Measurements from ENCODE around the gene CNTN1.
"Not testable (repeated sequence)": the region's sequence is repeated elsewhere in the genome, so short reads cannot be mapped to it uniquely, and the experiment has no call there.

Gene CNTN1

GRCh38 chr12:41073633-41074472 is 381.6 kb downstream of the CNTN1 start:
- Histone ChIP-seq H3K4me3 (no peak overlapping the region), H3K36me3 (no peaks in the 10 kb centered on the region), H3K27ac (no peak overlapping the region), H3K4me2 (no peak overlapping the region), H4K20me1 (no peaks in the 10 kb centered on the region), H3K4me1 (no peaks in the 10 kb centered on the region), H3K27me3 (no peaks in the 10 kb centered on the region), H3K9me3 (no peaks in the 10 kb centered on the region), H3K9ac (no peak overlapping the region)
- no peak for TF ChIP-seq Cebpa-rat (IDR thresholded peaks at IDR 0.05)

GRCh38 chr12:41074473-41074769 is 382.2 kb downstream of the CNTN1 start:
- Histone ChIP-seq H3K27ac (no peak overlapping the region), H3K9me3 (no peaks in the 10 kb centered on the region), H4K20me1 (no peaks in the 10 kb centered on the region), H3K27me3 (no peaks in the 10 kb centered on the region), H3K4me2 (no peak overlapping the region), H3K9ac (no peak overlapping the region), H3K4me1 (no peaks in the 10 kb centered on the region), H3K4me3 (no peak overlapping the region), H3K36me3 (no peaks in the 10 kb centered on the region)
- TF ChIP-seq Cebpa-rat (IDR thresholded peaks at IDR 0.05): no peak

DNA sequence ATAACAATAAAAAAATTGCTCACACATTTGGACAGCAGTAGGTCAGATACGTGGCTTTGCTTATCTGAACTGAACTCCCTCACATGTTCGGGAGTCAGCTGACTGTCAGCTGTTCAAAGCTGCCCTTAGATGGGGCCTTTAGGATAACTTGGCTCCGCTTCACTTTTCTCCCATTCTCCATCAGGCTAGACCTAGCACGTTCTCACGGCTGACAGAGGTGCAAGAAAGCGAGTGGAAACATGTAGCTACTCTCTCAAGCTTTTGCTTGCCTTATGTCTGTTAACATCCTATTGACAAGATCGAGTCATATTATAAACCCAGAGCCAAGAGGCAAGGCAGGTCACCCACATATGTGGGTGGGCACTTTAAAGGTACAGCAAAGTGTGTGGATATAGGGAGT is 383.9 kb downstream of the CNTN1 start:
- Histone ChIP-seq H3K27me3 (no peaks in the 10 kb centered on the region), H3K36me3 (no peaks in the 10 kb centered on the region), H3K9me3 (peaks cover 13% of the 10 kb centered on the region; the same call in 1 of the 2 replicates), H3K4me1 (no peaks in the 10 kb centered on the region), H3K4me2 (no peak overlapping the region), H3K4me3 (no peak overlapping the region), H4K20me1 (no peaks in the 10 kb centered on the region), H3K27ac (no peak overlapping the region), H3K9ac (no peak overlapping the region)
- TF ChIP-seq Cebpa-rat (IDR thresholded peaks at IDR 0.05): no peak

DNA sequence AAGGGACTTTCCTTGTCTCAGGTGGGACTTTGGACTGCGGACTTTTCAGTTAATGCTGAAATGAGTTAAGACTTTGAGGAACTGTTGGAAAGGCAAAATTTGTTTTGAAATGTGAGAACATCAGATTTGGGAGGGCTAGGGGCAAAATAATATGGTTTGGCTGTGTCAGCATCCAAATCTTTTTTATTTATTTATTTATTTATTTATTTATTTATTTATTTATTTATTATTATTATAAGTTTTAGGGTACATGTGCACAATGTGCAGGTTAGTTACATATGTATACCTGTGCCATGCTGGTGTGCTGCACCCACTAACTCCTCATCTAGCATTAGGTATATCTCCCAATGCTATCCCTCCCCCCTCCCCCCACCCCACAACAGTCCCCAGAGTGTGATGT is 389.0 kb downstream of the CNTN1 start:
- not testable (repeated sequence) for H3K27me3 ChIP-seq, H3K27ac ChIP-seq, H3K36me3 ChIP-seq, H3K9ac ChIP-seq, H3K4me2 ChIP-seq, H3K4me3 ChIP-seq, H4K20me1 ChIP-seq, H3K4me1 ChIP-seq
- H3K9me3 ChIP-seq: peaks cover 13% of the 10 kb centered on the region; the same call in 1 of the 2 replicates

GRCh38 chr12:41089438-41089837 is 397.2 kb downstream of the CNTN1 start:
- H4K20me1 ChIP-seq: no peaks in the 10 kb centered on the region

GRCh38 chr12:41092115-41092514 is 399.9 kb downstream of the CNTN1 start:
- H3K27ac ChIP-seq: no peak overlapping the region
- no peaks in the 10 kb centered on the region for H3K36me3 ChIP-seq
- no peaks in the 10 kb centered on the region for H4K20me1 ChIP-seq
- H3K4me3 ChIP-seq: no peak overlapping the region
- TF ChIP-seq Cebpa-rat (IDR thresholded peaks at IDR 0.05): no peak
- no peaks in the 10 kb centered on the region for H3K4me1 ChIP-seq
- H3K9me3 ChIP-seq: peaks cover 8% of the 10 kb centered on the region; the same call in 1 of the 2 replicates
- H3K9ac ChIP-seq: no peak overlapping the region
- H3K4me2 ChIP-seq: no peak overlapping the region
- H3K27me3 ChIP-seq: no peaks in the 10 kb centered on the region

More at GRCh38 chr12:41089438-41089837, 397.2 kb downstream of the CNTN1 start:
- Histone ChIP-seq H3K4me2 (no peak overlapping the region), H3K27ac (no peak overlapping the region), H3K9ac (no peak overlapping the region), H3K27me3 (no peaks in the 10 kb centered on the region), H3K9me3 (peaks cover 11% of the 10 kb centered on the region; the same call in 1 of the 2 replicates), H3K4me3 (no peak overlapping the region), H3K36me3 (no peaks in the 10 kb centered on the region), H3K4me1 (no peaks in the 10 kb centered on the region)
- no peak for TF ChIP-seq Cebpa-rat (IDR thresholded peaks at IDR 0.05)

DNA sequence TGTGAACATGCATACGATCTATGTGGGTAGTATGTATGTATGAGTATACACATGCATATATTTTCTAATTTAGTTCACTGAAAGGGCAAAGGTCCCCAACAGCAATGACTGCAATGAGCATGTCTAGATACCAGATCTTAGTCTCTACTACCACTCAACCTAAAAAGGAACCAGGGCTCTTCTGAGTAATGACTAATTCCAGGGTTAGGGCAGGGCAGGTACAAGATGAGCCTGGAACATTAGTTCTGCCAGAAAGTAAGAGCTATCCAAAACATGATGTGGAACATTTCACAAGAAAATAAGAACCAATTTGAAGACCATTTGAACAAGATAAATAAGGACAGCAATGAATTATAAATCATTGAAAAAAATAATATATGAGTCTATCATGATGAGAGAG is 404.6 kb downstream of the CNTN1 start:
- 0 out of 2 replicates have a peak, but pooled peaks cover 3% of the 10 kb centered on the region for H3K9me3 ChIP-seq
- H4K20me1 ChIP-seq: no peaks in the 10 kb centered on the region
- no peaks in the 10 kb centered on the region for H3K27me3 ChIP-seq
- H3K9ac ChIP-seq: no peak overlapping the region
- no peak overlapping the region for H3K4me3 ChIP-seq
- no peaks in the 10 kb centered on the region for H3K36me3 ChIP-seq
- no peaks in the 10 kb centered on the region for H3K4me1 ChIP-seq
- H3K27ac ChIP-seq: no peak overlapping the region
- no peak overlapping the region for H3K4me2 ChIP-seq
- no peak for TF ChIP-seq Cebpa-rat (IDR thresholded peaks at IDR 0.05)

GRCh38 chr12:41100572-41100971 is 408.3 kb downstream of the CNTN1 start:
- H4K20me1 ChIP-seq: no peaks in the 10 kb centered on the region
- no peaks in the 10 kb centered on the region for H3K9me3 ChIP-seq
- no peak overlapping the region for H3K4me3 ChIP-seq
- no peak overlapping the region for H3K9ac ChIP-seq
- no peak for TF ChIP-seq Cebpa-rat (IDR thresholded peaks at IDR 0.05)
- H3K4me1 ChIP-seq: no peaks in the 10 kb centered on the region
- no peak overlapping the region for H3K27ac ChIP-seq
- H3K27me3 ChIP-seq: no peaks in the 10 kb centered on the region
- H3K4me2 ChIP-seq: no peak overlapping the region
- no peaks in the 10 kb centered on the region for H3K36me3 ChIP-seq

DNA sequence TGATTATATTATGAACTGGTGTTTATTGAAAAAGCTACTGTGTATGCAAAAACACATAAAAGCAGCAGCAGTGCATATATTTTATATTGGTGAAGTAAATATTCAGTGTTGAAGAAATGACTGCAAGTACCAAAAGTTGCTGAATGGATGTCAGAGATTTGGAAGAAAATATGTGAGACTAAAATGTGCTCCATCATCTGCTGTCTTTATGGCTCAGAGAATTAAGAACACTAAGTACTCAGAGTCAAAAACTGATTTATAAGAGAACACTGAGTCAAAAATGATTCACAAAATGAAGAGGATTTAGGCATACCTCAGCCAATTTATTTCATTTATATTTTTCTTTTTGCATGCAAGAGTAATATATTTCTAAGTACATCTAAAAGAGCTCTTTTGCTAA is 409.6 kb downstream of the CNTN1 start:
- Histone ChIP-seq H3K4me3 (no peak overlapping the region), H3K27ac (no peak overlapping the region), H3K9ac (no peak overlapping the region), H3K4me2 (no peak overlapping the region), H3K4me1 (no peaks in the 10 kb centered on the region), H3K9me3 (no peaks in the 10 kb centered on the region), H3K27me3 (no peaks in the 10 kb centered on the region), H4K20me1 (no peaks in the 10 kb centered on the region), H3K36me3 (no peaks in the 10 kb centered on the region)
- TF ChIP-seq Cebpa-rat (IDR thresholded peaks at IDR 0.05): no peak

DNA sequence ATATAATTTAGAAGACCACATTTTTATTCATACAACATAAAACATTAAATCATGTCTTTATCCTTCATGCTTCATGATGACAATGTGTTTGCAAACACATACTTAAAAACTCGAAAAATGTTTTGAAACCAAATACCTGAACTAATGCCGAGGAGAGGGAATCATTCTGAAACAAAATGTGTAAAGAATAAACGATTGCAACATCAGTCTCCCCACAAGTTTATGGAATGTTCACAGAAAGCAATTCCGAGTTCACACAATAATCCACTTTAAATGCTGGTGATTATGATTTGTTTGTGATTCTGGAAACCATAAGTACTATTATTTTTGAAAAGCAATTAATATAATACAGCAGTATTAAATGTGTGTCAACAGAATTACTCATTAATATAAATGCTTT is 411.4 kb downstream of the CNTN1 start:
- TF ChIP-seq Cebpa-rat (IDR thresholded peaks at IDR 0.05): no peak
- H3K27me3 ChIP-seq: no peaks in the 10 kb centered on the region
- H4K20me1 ChIP-seq: no peaks in the 10 kb centered on the region
- H3K27ac ChIP-seq: no peak overlapping the region
- H3K36me3 ChIP-seq: no peaks in the 10 kb centered on the region
- no peaks in the 10 kb centered on the region for H3K9me3 ChIP-seq
- H3K4me1 ChIP-seq: no peaks in the 10 kb centered on the region
- no peak overlapping the region for H3K4me2 ChIP-seq
- no peak overlapping the region for H3K9ac ChIP-seq
- no peak overlapping the region for H3K4me3 ChIP-seq

GRCh38 chr12:41106315-41106714 is 414.1 kb downstream of the CNTN1 start:
- H3K36me3 ChIP-seq: no peaks in the 10 kb centered on the region
- H3K9me3 ChIP-seq: no peaks in the 10 kb centered on the region
- no peak for TF ChIP-seq Cebpa-rat (IDR thresholded peaks at IDR 0.05)
- no peaks in the 10 kb centered on the region for H4K20me1 ChIP-seq
- no peak overlapping the region for H3K27ac ChIP-seq
- no peak overlapping the region for H3K9ac ChIP-seq
- no peak overlapping the region for H3K4me3 ChIP-seq
- no peaks in the 10 kb centered on the region for H3K4me1 ChIP-seq
- H3K27me3 ChIP-seq: no peaks in the 10 kb centered on the region
- H3K4me2 ChIP-seq: no peak overlapping the region
